ENCODE data around the gene SULF2. TPM values are rescaled to one million over a fixed set of nuclear protein-coding genes. Genes with fewer than 3 reads are reported as not detected.
A peak's percentile ranks its signal among the peaks of the same experiment; 100 is the strongest.

Gene SULF2
- total and polyA plus RNA-seq, 2 of the 13 experiments (the other 11 are each of a cell fraction or from before 2014, with no cell fraction given), result 7.2 to 50.9 TPM

DNA sequence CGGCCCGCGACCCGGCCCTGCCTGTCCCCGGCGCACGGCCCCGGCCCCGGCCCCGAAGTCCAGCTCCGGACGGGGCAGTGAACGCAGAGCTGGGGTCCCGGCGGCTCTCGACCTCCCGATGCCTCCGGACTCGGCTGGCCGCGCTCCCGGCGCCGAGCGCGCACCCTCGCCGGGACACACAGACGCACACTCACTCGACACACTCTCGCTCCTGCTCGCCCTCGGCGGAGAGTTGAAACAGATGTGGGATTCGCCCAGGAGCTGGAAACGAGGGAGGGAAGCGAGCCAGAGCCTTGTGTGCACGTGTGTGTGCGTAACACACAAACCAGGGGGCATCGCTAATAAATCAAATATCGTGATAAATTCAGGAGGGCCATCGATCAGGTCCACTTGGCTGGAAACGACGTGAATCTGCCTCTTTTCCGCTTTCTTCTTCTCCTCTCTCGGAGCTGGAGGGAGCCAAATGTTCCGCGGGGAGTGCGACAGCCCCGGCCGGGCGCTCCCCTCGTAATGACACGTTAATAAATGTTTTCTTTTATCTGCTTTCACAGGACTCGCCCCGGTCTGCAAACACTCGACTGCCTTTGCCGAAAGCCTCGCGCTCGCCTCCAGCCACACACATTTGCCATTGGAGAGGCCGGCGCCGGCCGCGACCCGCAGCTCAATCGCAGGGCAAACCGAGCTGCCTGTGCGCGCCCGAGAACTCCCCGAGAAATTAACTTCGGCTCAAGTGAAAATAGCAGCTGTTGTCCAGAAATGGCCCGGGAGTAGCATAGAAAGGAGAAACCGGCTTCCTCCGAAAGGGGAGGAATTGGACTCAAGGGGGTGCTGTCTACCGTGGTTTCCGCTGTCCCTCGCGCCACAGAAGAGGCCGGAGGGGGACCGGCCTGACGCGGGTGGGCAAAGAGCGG lies 828 bp upstream of the SULF2 start (continued):
- TF ChIP-seq, protein P1, sequence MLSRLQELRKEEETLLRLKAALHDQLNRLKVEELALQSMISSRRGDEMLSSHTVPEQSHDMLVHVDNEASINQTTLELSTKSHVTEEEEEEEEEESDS (CRISPR knock-in tag; IDR thresholded peaks at IDR 0.05; ENCODE audit: borderline replicate concordance), result no peak
- TF ChIP-seq ZNF678 (CRISPR knock-in tag; IDR thresholded peaks at IDR 0.05), result no peak
- TF ChIP-seq POGZ (CRISPR knock-in tag; IDR thresholded peaks at IDR 0.05), result peak; percentile 39; the same call in 1 of the 2 replicates
- TF ChIP-seq ZNF7 (CRISPR knock-in tag; IDR thresholded peaks at IDR 0.05), result no peak
- TF ChIP-seq, protein P2, sequence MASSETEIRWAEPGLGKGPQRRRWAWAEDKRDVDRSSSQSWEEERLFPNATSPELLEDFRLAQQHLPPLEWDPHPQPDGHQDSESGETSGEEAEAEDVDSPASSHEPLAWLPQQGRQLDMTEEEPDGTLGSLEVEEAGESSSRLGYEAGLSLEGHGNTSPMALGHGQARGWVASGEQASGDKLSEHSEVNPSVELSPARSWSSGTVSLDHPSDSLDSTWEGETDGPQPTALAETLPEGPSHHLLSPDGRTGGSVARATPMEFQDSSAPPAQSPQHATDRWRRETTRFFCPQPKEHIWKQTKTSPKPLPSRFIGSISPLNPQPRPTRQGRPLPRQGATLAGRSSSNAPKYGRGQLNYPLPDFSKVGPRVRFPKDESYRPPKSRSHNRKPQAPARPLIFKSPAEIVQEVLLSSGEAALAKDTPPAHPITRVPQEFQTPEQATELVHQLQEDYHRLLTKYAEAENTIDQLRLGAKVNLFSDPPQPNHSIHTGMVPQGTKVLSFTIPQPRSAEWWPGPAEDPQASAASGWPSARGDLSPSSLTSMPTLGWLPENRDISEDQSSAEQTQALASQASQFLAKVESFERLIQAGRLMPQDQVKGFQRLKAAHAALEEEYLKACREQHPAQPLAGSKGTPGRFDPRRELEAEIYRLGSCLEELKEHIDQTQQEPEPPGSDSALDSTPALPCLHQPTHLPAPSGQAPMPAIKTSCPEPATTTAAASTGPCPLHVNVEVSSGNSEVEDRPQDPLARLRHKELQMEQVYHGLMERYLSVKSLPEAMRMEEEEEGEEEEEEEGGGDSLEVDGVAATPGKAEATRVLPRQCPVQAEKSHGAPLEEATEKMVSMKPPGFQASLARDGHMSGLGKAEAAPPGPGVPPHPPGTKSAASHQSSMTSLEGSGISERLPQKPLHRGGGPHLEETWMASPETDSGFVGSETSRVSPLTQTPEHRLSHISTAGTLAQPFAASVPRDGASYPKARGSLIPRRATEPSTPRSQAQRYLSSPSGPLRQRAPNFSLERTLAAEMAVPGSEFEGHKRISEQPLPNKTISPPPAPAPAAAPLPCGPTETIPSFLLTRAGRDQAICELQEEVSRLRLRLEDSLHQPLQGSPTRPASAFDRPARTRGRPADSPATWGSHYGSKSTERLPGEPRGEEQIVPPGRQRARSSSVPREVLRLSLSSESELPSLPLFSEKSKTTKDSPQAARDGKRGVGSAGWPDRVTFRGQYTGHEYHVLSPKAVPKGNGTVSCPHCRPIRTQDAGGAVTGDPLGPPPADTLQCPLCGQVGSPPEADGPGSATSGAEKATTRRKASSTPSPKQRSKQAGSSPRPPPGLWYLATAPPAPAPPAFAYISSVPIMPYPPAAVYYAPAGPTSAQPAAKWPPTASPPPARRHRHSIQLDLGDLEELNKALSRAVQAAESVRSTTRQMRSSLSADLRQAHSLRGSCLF (CRISPR knock-in tag; IDR thresholded peaks at IDR 0.05; ENCODE audit: borderline replicate concordance), result no peak
- TF ChIP-seq, protein P3, sequence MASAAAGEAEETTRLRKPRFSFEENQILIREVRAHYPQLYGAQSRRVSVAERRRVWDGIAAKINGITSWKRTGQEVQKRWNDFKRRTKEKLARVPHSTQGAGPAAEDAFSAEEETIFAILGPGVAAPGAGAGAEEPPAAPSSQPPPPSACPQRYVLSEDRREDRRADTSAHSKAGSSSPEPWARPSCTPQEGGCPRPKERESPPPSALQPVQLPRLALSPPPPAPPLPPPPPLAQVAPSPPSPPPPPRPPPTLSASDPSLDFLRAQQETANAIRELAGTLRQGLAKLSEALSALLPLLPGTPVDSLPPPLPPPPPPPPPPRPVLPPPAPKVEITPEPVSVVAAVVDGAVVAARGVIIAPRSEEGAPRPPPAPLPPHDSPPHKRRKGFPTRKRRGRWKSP (CRISPR knock-in tag; IDR thresholded peaks at IDR 0.05), result peak; percentile 37; the same call in 1 of the 2 replicates
- no peak for TF ChIP-seq NR3C1 (CRISPR knock-in tag; IDR thresholded peaks at IDR 0.05)
- TF ChIP-seq, protein P4, sequence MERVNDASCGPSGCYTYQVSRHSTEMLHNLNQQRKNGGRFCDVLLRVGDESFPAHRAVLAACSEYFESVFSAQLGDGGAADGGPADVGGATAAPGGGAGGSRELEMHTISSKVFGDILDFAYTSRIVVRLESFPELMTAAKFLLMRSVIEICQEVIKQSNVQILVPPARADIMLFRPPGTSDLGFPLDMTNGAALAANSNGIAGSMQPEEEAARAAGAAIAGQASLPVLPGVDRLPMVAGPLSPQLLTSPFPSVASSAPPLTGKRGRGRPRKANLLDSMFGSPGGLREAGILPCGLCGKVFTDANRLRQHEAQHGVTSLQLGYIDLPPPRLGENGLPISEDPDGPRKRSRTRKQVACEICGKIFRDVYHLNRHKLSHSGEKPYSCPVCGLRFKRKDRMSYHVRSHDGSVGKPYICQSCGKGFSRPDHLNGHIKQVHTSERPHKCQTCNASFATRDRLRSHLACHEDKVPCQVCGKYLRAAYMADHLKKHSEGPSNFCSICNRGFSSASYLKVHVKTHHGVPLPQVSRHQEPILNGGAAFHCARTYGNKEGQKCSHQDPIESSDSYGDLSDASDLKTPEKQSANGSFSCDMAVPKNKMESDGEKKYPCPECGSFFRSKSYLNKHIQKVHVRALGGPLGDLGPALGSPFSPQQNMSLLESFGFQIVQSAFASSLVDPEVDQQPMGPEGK (CRISPR knock-in tag; IDR thresholded peaks at IDR 0.05), result peak; percentile 72
- TF ChIP-seq, protein P5, sequence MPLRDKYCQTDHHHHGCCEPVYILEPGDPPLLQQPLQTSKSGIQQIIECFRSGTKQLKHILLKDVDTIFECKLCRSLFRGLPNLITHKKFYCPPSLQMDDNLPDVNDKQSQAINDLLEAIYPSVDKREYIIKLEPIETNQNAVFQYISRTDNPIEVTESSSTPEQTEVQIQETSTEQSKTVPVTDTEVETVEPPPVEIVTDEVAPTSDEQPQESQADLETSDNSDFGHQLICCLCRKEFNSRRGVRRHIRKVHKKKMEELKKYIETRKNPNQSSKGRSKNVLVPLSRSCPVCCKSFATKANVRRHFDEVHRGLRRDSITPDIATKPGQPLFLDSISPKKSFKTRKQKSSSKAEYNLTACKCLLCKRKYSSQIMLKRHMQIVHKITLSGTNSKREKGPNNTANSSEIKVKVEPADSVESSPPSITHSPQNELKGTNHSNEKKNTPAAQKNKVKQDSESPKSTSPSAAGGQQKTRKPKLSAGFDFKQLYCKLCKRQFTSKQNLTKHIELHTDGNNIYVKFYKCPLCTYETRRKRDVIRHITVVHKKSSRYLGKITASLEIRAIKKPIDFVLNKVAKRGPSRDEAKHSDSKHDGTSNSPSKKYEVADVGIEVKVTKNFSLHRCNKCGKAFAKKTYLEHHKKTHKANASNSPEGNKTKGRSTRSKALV (CRISPR knock-in tag; IDR thresholded peaks at IDR 0.05), result peak; percentile 99
- TF ChIP-seq ZFP36L2 (CRISPR knock-in tag; IDR thresholded peaks at IDR 0.05), result no peak
- no peak for TF ChIP-seq ZBTB8A (CRISPR knock-in tag; IDR thresholded peaks at IDR 0.05; ENCODE audit: borderline replicate concordance, low read depth)
- TF ChIP-seq, protein P6, sequence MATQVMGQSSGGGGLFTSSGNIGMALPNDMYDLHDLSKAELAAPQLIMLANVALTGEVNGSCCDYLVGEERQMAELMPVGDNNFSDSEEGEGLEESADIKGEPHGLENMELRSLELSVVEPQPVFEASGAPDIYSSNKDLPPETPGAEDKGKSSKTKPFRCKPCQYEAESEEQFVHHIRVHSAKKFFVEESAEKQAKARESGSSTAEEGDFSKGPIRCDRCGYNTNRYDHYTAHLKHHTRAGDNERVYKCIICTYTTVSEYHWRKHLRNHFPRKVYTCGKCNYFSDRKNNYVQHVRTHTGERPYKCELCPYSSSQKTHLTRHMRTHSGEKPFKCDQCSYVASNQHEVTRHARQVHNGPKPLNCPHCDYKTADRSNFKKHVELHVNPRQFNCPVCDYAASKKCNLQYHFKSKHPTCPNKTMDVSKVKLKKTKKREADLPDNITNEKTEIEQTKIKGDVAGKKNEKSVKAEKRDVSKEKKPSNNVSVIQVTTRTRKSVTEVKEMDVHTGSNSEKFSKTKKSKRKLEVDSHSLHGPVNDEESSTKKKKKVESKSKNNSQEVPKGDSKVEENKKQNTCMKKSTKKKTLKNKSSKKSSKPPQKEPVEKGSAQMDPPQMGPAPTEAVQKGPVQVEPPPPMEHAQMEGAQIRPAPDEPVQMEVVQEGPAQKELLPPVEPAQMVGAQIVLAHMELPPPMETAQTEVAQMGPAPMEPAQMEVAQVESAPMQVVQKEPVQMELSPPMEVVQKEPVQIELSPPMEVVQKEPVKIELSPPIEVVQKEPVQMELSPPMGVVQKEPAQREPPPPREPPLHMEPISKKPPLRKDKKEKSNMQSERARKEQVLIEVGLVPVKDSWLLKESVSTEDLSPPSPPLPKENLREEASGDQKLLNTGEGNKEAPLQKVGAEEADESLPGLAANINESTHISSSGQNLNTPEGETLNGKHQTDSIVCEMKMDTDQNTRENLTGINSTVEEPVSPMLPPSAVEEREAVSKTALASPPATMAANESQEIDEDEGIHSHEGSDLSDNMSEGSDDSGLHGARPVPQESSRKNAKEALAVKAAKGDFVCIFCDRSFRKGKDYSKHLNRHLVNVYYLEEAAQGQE (IDR thresholded peaks at IDR 0.05; ENCODE audit: borderline replicate concordance in 1 of 2, low read depth in 1 of 2, low read length in 2 of 2), result no peak
- no peak for TF ChIP-seq RFXANK (CRISPR knock-in tag; IDR thresholded peaks at IDR 0.05)
- TF ChIP-seq MBNL3 (CRISPR knock-in tag; conservative IDR thresholded peaks at IDR 0.05), result no peak

Measured in HepG2 (cell line).